ENCODE measurements around the gene ZNF213. TPM values are rescaled to one million over a fixed set of nuclear protein-coding genes. Genes with fewer than 3 reads are reported as not detected.

The ZNF213 gene
- total RNA-seq, 4 donors from 2014 or later, result 3.9 to 14.3 (median 6.4) TPM

GRCh38 chr16:3158026-3158509 is 23.2 kb downstream of the ZNF213 start:
- H3K27me3 ChIP-seq, result peaks cover 0 to 26% (median 0%) of the 10 kb centered on the region in 4 donors
- H3K27ac ChIP-seq, result peak overlapping the region; percentile 88 to 97 (median 88)
- peaks cover 11 to 33% (median 12%) of the 10 kb centered on the region in 3 donors for H3K4me1 ChIP-seq
- TF ChIP-seq POLR2A (IDR thresholded peaks at IDR 0.05), result no peak
- no peak for TF ChIP-seq CTCF (IDR thresholded peaks at IDR 0.05)
- WGBS, 2 donors, result 0% methylated on average over 5 to 22 of the region's 27 CpGs
- intact Hi-C loops (cut with DNase I), result no loop called here
- peak overlapping the region; percentile 69 to 96 (median 83) for H3K4me3 ChIP-seq
- no peaks in the 10 kb centered on the region for H3K36me3 ChIP-seq
- H3K9me3 ChIP-seq, result no peaks in the 10 kb centered on the region
- DNase-seq, result no peak

- intact Hi-C loops (cut with DNase I), result no loop called here
- no peaks in the 10 kb centered on the region for H3K36me3 ChIP-seq
- H3K4me1 ChIP-seq, result peaks cover 11 to 33% (median 12%) of the 10 kb centered on the region in 3 donors
- DNase-seq, result no peak
- TF ChIP-seq CTCF (IDR thresholded peaks at IDR 0.05), result no peak
- peak in 2 of 4 donors; percentile 49 to 82 for TF ChIP-seq POLR2A (IDR thresholded peaks at IDR 0.05)
- no peaks in the 10 kb centered on the region for H3K9me3 ChIP-seq
- H3K27ac ChIP-seq, result peak overlapping the region; percentile 88 to 97 (median 88)
- H3K4me3 ChIP-seq, result peak overlapping the region; percentile 69 to 96 (median 83)
- 0 to 9% methylated on average over 14 to 30 of the region's 70 CpGs for WGBS, 2 donors
- H3K27me3 ChIP-seq, result peaks cover 0 to 32% (median 0%) of the 10 kb centered on the region in 4 donors
Measured at GRCh38 chr16:3158510-3159314, 23.9 kb downstream of the ZNF213 start.

- Histone ChIP-seq H3K9me3 (no peaks in the 10 kb centered on the region), H3K4me3 (no peak overlapping the region), H3K36me3 (no peaks in the 10 kb centered on the region), H3K27ac (no peak overlapping the region), H3K4me1 (peaks cover 17 to 52% (median 19%) of the 10 kb centered on the region in 3 donors), H3K27me3 (peaks cover 0 to 46% (median 0%) of the 10 kb centered on the region in 4 donors)
- intact Hi-C loops (cut with DNase I), result no loop called here
- 84 to 90% methylated on average over 24 to 27 of the region's 36 CpGs for WGBS, 2 donors
- TF ChIP-seq CTCF (IDR thresholded peaks at IDR 0.05), result no peak
- TF ChIP-seq POLR2A (IDR thresholded peaks at IDR 0.05), result no peak
- DNase-seq, result no peak
Measured at GRCh38 chr16:3161235-3162018, 26.6 kb downstream of the ZNF213 start.

- Histone ChIP-seq H3K36me3 (no peaks in the 10 kb centered on the region), H3K27me3 (peaks cover 0 to 68% (median 5%) of the 10 kb centered on the region in 4 donors), H3K9me3 (no peaks in the 10 kb centered on the region), H3K4me3 (no peak overlapping the region), H3K27ac (no peak overlapping the region), H3K4me1 (peaks cover 19 to 56% (median 27%) of the 10 kb centered on the region in 3 donors)
- intact Hi-C loops (cut with DNase I), result no loop called here
- WGBS, 2 donors, result 81 to 90% methylated on average over 13 to 29 of the region's 37 CpGs
- no peak for DNase-seq
- TF ChIP-seq POLR2A (IDR thresholded peaks at IDR 0.05) (no peak), CTCF (IDR thresholded peaks at IDR 0.05) (no peak)
Measured at GRCh38 chr16:3164121-3164991, 29.5 kb downstream of the ZNF213 start.

Data from esophagus squamous epithelium (tissue), 5 donors.